ENCODE measurements around the gene TECTB. TPM values are rescaled to one million over a fixed set of nuclear protein-coding genes. Genes with fewer than 3 reads are reported as not detected.

TECTB gene
- not detected in 5 replicates for total RNA-seq (2022; extraction: Qiagen RNA extraction)

GRCh38 chr10:112283100-112283499 is at the start of gene TECTB:
TSS of gene TECTB (plus strand) at chr10:112283400. CDS start at chr10:112283735, 335 bp downstream.

Other genes starting within 250 kb of the TECTB start
- gene GPAM, start 99.6 kb upstream of the TECTB start, total RNA-seq (2022; extraction: Qiagen RNA extraction) = 5.5 to 6.9 TPM (median 6.5 TPM) in 5 replicates
- gene ACSL5, start 90.7 kb downstream of the TECTB start, total RNA-seq (2022; extraction: Qiagen RNA extraction) = 0.13 to 0.27 TPM (median 0.19 TPM) in 5 replicates
- gene ZDHHC6, start 163.5 kb downstream of the TECTB start, total RNA-seq (2022; extraction: Qiagen RNA extraction) = 27.2 to 31.9 TPM (median 29.6 TPM) in 5 replicates
- 10.3 to 14.9 TPM (median 13.3 TPM) in 5 replicates for gene VTI1A, start 163.8 kb downstream of the TECTB start, total RNA-seq (2022; extraction: Qiagen RNA extraction)